Right cardiac atrium (tissue), 5 donors: Measurements from ENCODE around the gene CCDC177. TPM values are rescaled to one million over a fixed set of nuclear protein-coding genes. Genes with fewer than 3 reads are reported as not detected.

Experiments
- ATAC-seq, 2 donors: fragments of 200-7000 bp; cut with Tn5 transposase; one replicate each; pipeline versions ENCODE4 v1.8.0 to v1.9.1; 2020; ENCODE audit warnings: moderate library complexity in 2 of 2, mild to moderate bottlenecking in 1 of 2
- DNase-seq, 3 donors: peaks; one replicate each; pipeline ENCODE4 v3.0.0-alpha.2; 2020
- H3K27ac ChIP-seq: one replicate; pipeline ENCODE4 v1.5.1; 2013; ENCODE audit warnings: mild to moderate bottlenecking, low read length, control low read depth, moderate library complexity
- H3K27me3 ChIP-seq: one replicate; pipeline ENCODE4 v1.6.1; 2013; ENCODE audit not compliant: control insufficient read depth, insufficient read depth
- H3K4me1 ChIP-seq: one replicate; pipeline ENCODE4 v1.6.1; 2013; ENCODE audit warnings: low read length; ENCODE audit not compliant: control insufficient read depth, insufficient read depth
- H3K4me3 ChIP-seq: one replicate; pipeline ENCODE4 v1.5.1; 2013; ENCODE audit warnings: low read length, control low read depth
- H3K9me3 ChIP-seq: one replicate; pipeline ENCODE4 v1.6.1; 2013; ENCODE audit warnings: low read length; ENCODE audit not compliant: control insufficient read depth
- WGBS: extraction: QIAGEN DNeasy Blood & Tissue Kit; methylation state at CpG from one replicate; pipeline ENCODE4 v1.1.7; 2013; 5-methylcytosine and 5-hydroxymethylcytosine counted together
- intact Hi-C, 4 donors: fragments of 100-400 bp; cut with DNase I; formaldehyde crosslinking; loops; one replicate each; pipeline versions ENCODE4 v1.11.0 to v1.14.0; 2022 to 2023
- polyA plus RNA-seq: library from polyadenylated mRNA; stranded (reverse); fragments of 200-250 nt; gene quantifications from one replicate; pipeline ENCODE4 v1.2.3, GENCODE V29; 2013
- total RNA-seq, 4 donors: library from RNA; stranded (reverse); fragmentation: NEBNext Ultra II Directional; extraction: Animal tissue kit (Norgen Biotek cat#: 25700); gene quantifications; one replicate each; pipeline ENCODE4 v1.2.1, GENCODE V29; 2021
- donor health status: healthy with polysubstance abuse.
- donor health status: DM: no; HTN: yes; CAD: no.
- donor health status: DM: no; HTN: no; CAD: no.
- donor health status: DM: no; HTN: yes; CAD: no; lungs with severe emphysema.
- donor health status: DM: yes; HTN: yes; CAD: no.

The CCDC177 gene
- total and polyA plus RNA-seq, 5 donors = not detected

DNA sequence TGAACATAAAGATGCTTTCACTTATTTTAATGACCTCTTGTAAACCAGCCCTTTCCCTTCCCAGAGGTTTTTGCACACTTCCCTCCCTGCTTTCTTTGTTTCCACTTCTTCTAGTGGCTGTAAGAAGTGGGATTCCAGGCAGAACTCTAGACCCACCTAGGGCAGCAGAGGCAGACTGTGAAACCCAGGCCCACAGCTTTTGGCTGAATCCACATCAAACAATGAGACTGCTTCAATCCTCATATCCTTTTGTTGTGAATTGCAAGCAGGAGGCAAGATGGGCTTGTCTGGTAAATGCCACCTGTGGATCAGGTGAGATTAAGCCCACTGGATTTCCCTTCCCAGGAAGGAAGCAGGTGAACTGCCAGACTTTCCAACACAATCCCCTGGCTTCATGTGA lies 12.8 kb downstream of the CCDC177 start:
- ATAC-seq (no peak), DNase-seq (no peak)
- Histone ChIP-seq H3K27ac (no peak overlapping the region), H3K9me3 (no peaks in the 10 kb centered on the region), H3K27me3 (peaks cover 2% of the 10 kb centered on the region), H3K4me1 (no peaks in the 10 kb centered on the region), H3K4me3 (no peak overlapping the region)
- intact Hi-C loops = no loop called here

DNA sequence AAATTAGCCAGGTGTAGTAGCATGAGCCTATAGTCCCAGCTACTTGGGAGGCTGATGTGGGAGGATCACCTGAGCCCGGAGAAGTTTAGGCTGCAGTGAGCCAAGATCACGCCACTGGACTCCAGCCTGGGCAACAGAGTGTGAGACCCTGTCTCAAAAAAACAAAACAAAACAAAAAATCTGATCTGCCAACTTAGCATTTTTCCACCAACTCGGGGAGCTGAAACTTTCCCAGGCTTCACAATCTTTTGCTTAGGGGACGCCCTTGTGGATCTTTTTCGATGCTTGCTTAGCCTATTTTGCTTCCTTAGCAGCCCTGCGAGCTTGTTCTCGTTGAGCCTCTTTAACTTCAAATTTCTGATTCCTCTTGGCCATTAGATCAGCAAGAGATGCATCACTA lies 13.8 kb downstream of the CCDC177 start:
- Histone ChIP-seq H3K27ac (no peak overlapping the region), H3K9me3 (no peaks in the 10 kb centered on the region), H3K4me3 (no peak overlapping the region), H3K4me1 (no peaks in the 10 kb centered on the region), H3K27me3 (peaks cover 2% of the 10 kb centered on the region)
- ATAC-seq (no peak), DNase-seq (no peak)
- intact Hi-C loops = no loop called here
- 87% methylated on average over 7 of the region's 7 CpGs for WGBS

DNA sequence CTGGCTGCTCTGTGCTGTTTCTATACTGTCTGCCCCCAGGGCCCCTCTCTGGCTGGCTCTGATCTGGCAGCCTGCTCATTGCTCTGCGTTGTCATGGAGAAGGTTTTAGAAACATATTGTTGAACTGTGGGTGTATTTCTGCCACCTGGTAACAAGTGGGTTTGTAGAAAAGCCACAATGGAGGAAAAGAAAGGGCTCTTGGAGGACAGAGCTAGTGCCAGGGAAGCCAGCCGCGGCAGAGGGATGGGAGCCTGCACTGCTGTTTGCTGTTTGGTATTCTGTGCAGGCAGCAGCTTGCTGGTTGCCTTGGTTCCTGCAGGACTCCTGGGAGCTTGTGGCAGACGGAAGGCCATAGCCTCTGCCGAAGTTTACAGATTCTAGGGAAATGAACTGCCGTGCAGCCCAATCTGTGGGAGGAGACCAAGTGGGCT lies 15.1 kb downstream of the CCDC177 start:
- DNase-seq (no peak), ATAC-seq (no peak)
- Histone ChIP-seq H3K27ac (no peak overlapping the region), H3K9me3 (no peaks in the 10 kb centered on the region), H3K4me1 (no peaks in the 10 kb centered on the region), H3K4me3 (no peak overlapping the region), H3K27me3 (peaks cover 2% of the 10 kb centered on the region)
- WGBS = 40% methylated on average over 6 of the region's 6 CpGs
- intact Hi-C loops = no loop called here

DNA sequence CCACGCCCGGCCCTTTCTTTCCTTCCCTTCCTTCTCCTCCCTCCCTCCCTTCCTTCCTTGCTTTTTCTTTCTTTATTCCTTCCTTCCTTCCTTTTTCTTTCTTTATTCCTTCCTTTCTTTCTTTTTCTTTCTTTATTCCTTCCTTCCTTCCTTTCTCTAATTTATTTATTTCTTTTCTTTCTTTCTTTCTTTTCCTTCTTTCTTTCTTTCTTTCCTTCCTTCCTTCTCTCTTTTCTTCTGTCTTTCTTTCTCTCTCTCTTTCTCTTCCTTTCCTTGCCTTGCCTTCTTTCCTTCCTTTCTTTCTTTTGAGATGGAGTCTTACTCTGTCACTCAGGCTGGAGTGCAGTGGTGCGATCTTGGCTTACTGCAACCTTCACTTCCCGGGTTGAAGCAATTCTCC lies 15.9 kb downstream of the CCDC177 start:
- ATAC-seq (no peak), DNase-seq (no peak)
- Histone ChIP-seq H3K4me3 (no peak overlapping the region), H3K27ac (no peak overlapping the region), H3K4me1 (no peaks in the 10 kb centered on the region), H3K9me3 (no peaks in the 10 kb centered on the region), H3K27me3 (peaks cover 2% of the 10 kb centered on the region)
- intact Hi-C loops = no loop called here
- WGBS = 81% methylated on average over 4 of the region's 4 CpGs

DNA sequence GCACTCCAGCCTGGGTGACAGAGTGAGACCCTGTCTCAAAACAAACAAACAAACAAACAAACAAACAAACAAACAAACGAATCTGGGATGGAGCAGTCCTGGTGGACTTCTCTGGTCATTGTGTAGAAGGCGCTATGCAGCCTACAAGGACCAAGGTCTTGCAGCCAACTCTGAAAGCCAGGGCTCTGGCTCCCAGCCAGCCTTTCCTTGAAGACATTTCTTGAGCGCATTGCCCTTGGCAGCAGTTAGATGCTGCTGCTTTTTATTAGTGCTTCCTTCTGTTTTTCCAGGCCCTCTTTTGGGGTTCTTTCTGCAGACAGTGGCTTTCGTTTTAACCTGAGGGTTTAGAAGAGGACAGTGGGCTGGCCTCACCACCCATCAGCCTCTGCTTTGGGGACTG lies 20.2 kb downstream of the CCDC177 start:
- ATAC-seq (no peak), DNase-seq (peak in 2 of 3 donors; percentile 57 to 67)
- H3K4me3 ChIP-seq = no peak overlapping the region
- 45% methylated on average over 4 of the region's 4 CpGs for WGBS
- no peaks in the 10 kb centered on the region for H3K27me3 ChIP-seq
- no peak overlapping the region for H3K27ac ChIP-seq
- no peaks in the 10 kb centered on the region for H3K9me3 ChIP-seq
- no peaks in the 10 kb centered on the region for H3K4me1 ChIP-seq
- intact Hi-C loops = no loop called here

DNA sequence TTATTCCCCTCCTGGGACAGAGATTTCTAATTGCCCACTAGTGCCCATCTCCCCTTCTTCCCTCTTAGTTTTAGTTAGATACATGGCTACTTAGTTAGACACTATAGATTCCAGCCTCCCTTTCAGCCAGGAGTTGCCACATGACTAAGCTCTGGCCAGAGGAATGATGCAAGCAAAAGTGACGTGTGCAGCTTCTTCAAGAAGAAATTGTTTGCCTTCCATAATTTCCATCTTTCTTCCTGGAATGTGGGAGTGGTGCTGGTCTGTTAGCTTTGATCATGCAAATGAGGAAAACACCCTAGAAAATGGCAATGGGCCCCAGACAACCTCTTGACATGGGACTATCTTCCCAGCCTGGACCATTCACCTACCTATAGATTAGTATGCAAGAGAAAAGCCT lies 21.4 kb downstream of the CCDC177 start:
- H3K4me1 ChIP-seq = no peaks in the 10 kb centered on the region
- ATAC-seq (peak in 1 of 2 donors; percentile 37), DNase-seq (no peak)
- WGBS = 45% methylated on average over 1 of the region's 1 CpG
- intact Hi-C loops = no loop called here
- no peaks in the 10 kb centered on the region for H3K27me3 ChIP-seq
- no peaks in the 10 kb centered on the region for H3K9me3 ChIP-seq
- no peak overlapping the region for H3K4me3 ChIP-seq
- no peak overlapping the region for H3K27ac ChIP-seq

DNA sequence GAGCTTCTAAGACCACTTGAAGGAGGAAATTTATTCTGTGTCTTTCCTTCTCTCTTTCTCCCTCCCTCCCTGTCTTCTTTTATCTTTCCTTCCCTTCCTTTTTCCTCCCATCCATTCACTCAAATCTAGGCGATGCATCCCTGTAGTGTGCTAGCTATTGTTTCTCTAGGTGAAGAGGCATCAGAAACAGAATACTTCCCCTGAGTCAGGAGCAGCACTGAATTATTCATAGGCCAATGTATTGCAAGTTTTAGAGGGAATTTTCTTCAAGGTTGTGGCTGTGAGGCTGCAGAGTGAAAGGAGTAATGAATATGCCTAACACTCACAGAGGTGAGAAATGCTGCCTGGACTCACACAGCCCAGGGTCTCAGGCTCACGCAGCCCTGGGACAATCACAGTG lies 23.2 kb downstream of the CCDC177 start:
- Histone ChIP-seq H3K9me3 (no peaks in the 10 kb centered on the region), H3K4me3 (no peak overlapping the region), H3K4me1 (no peaks in the 10 kb centered on the region), H3K27ac (no peak overlapping the region), H3K27me3 (no peaks in the 10 kb centered on the region)
- no peak for DNase-seq
- 57% methylated on average over 2 of the region's 2 CpGs for WGBS
- intact Hi-C loops = no loop called here
- no peak for ATAC-seq

DNA sequence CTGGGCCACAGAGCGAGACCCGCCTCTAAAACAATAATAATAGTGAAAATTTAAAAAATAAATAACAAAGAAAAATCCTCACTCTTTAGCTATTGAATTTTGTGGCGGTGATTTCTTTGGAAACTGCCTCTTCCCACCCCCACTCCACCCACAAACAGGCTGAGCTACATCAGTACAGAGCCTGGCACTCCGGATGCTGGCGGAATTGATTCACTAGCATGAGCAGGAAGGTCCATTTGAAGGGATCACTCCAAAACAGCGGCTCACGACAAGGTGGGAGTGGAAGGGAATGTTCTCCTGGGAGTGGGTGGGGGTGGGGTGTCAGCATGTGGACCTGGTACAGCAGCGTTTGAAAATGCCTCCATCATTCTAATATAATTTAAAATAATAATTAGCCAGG lies 26.1 kb downstream of the CCDC177 start:
- Histone ChIP-seq H3K4me3 (no peak overlapping the region), H3K27me3 (no peaks in the 10 kb centered on the region), H3K9me3 (no peaks in the 10 kb centered on the region), H3K27ac (no peak overlapping the region), H3K4me1 (no peaks in the 10 kb centered on the region)
- DNase-seq (no peak), ATAC-seq (no peak)
- 89% methylated on average over 8 of the region's 8 CpGs for WGBS
- intact Hi-C loops = no loop called here

DNA sequence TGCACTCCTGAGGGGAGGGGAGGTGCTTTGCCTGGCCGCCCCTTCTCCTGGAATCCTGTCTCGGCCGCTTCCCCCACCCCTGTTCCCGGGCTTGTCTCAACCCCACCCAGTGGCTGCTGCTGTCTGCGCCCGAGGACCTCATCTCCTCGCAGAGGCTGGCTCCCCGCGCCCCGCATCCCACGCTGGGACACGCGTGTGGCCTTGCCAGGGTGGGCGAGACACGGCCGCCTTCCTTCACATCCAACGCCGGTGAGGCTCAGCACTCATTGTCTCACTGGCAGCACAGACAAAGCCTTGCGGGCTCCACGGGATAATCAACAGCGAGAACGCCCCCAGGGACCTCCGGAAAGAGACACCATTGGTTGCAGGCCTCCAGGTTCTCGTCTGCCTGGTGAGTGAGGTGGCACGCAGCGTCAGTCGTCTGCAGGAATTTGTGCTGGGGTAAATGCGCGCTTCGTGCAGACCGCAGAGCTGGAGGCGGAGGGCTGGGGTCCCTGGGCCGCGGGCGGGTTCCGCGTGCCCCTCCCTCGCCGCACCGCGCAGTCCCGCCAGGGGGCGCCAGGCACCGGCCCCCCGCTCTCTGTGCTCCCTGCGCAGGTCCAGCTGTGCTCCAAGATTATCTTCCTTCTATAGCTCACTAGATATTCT lies 26.8 kb downstream of the CCDC177 start:
- WGBS = 4% methylated on average over 46 of the region's 46 CpGs
- ATAC-seq = peak; percentile 16 to 51
- DNase-seq = peak in 1 of 3 donors; percentile 60
- Histone ChIP-seq H3K4me3 (no peak overlapping the region), H3K27ac (no peak overlapping the region), H3K4me1 (no peaks in the 10 kb centered on the region), H3K27me3 (no peaks in the 10 kb centered on the region), H3K9me3 (no peaks in the 10 kb centered on the region)
- intact Hi-C loops = no loop called here

DNA sequence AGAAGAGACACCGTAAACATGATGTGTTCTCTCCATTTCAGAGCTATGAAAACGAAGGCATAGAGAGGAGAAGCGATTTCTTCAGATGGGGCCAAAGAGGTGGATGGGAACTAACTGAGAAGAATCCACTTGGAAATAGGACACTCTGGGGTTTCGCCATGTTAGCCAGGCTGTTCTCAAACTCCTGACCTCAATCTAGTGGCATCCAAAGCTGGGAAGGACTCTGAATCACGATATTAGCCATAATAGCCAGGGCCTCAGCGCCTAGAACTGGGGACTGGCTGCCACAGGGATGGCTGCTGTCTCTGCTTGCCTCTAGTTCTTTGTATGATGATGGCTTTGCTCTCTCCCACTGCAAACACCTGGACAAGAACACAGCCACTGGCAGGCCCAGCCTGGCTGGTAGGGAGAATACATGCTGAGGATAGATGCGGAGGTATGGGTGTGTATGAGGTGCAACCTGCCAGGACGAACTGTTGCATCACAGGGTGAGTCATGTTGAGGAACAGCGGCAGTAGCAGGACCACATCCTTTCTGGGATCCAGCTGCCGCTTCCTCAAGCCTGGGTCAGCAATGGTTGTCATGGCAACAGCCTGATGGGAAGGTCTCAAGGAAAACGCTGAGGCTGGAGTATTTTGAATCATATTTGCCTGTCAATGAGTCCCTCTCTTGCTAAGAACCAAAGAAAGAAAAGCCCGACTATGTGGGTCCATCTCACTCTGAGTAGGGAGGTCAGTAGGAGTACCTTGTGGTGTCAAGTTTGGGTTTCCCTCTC lies 31.1 kb downstream of the CCDC177 start:
- Histone ChIP-seq H3K27ac (no peak overlapping the region), H3K9me3 (no peaks in the 10 kb centered on the region), H3K27me3 (no peaks in the 10 kb centered on the region), H3K4me3 (no peak overlapping the region), H3K4me1 (no peaks in the 10 kb centered on the region)
- intact Hi-C loops = no loop called here
- ATAC-seq (peak; percentile 53 to 59), DNase-seq (peak in 2 of 3 donors; percentile 59 to 63)
- 54% methylated on average over 12 of the region's 12 CpGs for WGBS

DNA sequence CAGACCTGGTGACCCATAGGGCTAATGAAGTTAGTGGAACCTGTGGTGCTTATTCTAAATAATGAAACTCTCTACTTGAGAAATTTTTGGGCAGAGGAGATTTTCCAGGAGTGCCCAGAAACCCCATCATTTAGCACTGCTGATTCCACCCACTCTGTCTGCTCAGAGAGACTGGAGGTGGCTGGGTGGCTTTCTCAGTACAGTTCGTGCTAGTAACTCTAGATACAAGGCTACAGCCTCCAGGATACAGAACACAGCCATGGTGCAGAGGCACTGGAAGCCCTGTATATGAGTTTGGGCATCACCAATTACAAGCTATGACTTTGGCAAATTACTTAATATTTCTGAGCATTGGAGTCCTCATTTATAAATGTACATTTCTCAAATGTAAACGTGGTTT lies 32.4 kb downstream of the CCDC177 start:
- H3K27ac ChIP-seq = no peak overlapping the region
- 66% methylated on average over 2 of the region's 2 CpGs for WGBS
- no peak overlapping the region for H3K4me3 ChIP-seq
- no peaks in the 10 kb centered on the region for H3K27me3 ChIP-seq
- intact Hi-C loops = no loop called here
- no peak for DNase-seq
- ATAC-seq = no peak
- H3K4me1 ChIP-seq = no peaks in the 10 kb centered on the region
- no peaks in the 10 kb centered on the region for H3K9me3 ChIP-seq
